CD4-positive, alpha-beta T cell treated with Interleukin-12 subunit alpha and Interleukin-12 subunit beta, for 1 hour (primary cell): Measurements from ENCODE around the gene ELOVL7.
"Not testable (repeated sequence)": the region's sequence is repeated elsewhere in the genome, so short reads cannot be mapped to it uniquely, and the experiment has no call there.

Experiments
- DNase-seq: peaks from one replicate; pipeline ENCODE4 v3.0.0-alpha.2; 2020

The ELOVL7 gene

DNA sequence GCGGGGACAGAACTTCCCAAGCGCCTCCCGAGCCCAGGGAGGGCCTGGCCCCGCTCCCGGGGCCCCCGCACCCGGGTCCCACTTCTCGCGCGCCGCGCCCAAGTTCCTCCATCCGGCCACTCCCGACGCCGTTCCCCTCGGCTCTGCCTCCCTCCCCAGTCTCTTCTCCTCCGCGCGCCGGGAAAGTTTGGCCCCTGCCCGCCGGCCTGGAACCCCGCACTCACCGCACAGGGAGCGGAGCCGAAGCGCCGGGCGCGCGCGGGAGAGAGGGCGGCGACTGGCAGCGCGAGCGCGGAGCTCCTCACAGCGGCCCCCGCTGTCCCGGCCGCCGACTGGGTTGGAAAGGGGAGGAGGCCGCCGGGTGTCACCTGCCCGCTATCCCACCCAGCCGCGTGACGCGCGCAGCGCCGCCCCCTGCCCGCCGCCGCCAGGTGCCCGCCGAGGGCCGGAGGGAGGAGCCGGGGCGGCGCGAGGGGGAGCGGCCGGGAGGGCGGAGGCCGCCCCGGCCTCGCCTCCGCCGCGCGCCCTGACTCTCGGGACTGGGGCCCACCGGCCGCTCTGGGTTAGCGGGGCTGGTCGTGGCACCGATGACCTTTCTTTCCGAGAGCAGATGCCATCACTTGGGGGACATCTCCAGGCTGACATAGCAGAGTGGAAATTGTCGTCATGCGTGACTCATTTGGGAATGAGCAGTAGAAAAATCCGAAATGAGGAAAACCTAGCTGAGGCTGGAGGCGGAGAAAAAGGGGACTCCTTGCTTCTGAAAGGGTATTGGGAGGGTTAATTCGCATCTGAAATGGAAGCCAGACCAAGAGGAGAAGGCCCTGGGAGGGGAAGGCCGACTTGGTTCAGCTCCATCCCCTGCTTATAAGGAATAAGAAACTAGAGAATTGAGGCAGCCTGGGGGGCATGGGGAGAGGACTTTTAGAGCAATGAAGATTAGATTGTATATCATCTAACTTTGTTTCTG lies at the start of gene ELOVL7:
ELOVL7 (minus strand) TSS at position 334 of the 970 bp plus-strand sequence. CDS start 56,872 bp downstream, outside the sequence.
- no peak for DNase-seq

DNA sequence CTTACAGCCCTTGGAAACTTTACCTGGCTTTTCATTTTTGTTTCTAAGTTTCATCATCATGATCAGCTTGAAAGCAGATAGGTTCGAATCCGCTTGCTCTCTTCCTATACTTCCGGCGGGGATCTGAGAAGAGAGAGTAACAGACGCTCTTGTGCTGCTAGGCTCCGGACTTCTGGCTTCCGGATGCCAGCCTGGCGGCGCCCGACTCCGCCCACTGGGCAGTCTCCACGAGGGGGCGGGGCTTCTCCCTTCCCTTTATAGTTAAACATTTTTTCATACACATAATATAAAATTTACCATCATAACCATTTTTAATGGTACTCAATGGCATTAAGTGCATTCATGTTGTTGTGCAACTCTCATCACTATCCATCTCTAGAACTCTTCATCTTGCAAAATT lies 49.5 kb upstream of the ELOVL7 start:
- DNase-seq = no peak

DNA sequence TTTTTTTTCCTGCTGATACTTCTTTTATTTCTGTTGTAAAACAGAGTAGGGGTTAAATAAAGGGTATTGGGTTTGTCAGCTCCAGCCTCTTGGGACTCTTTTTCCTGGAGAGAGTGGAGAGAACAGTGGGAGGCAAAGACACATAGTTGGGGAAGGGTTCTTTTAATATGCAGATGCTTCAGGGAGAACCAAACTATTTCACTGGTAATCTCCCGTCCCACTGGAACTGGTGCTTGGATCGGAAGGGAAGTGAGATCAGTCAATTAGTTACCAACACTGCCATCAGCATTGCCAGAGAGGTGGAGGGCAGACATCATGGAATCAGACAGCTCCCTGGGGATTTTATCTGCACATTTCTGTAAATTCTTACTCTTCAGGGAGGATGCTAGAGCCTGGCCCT lies 47.6 kb upstream of the ELOVL7 start:
- no peak for DNase-seq

DNA sequence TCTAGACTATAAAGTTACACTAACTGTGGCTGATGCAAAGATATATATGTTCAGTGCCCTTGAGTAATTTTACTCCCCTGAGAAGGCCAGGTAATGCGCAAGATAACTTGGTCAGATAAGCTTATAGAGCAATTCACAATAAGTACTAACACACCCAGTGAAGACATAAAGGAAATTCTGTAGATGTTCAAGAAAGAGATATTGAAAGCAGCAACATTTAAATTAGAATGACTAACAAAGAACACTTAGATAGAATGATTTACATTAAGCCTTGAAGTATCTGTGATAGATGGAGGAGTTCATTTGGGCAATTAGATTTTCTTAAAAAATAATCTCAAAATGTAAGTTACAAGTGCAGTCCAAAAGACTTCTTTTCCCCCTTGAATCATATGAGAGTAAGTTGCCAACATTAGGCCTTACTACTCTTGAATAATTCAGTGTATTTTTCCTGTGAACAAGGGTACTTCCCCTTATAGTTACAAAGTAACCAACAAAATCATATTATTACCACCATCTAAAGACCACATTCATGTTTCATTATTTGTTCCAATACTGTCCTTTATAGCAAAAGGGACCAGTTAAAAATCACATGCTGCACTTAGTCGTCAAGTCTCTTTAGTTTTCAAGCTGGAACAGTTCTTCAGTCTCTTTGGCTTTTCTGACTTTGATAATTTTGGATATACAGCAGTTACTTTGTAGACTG lies 44.4 kb upstream of the ELOVL7 start:
- no peak for DNase-seq

DNA sequence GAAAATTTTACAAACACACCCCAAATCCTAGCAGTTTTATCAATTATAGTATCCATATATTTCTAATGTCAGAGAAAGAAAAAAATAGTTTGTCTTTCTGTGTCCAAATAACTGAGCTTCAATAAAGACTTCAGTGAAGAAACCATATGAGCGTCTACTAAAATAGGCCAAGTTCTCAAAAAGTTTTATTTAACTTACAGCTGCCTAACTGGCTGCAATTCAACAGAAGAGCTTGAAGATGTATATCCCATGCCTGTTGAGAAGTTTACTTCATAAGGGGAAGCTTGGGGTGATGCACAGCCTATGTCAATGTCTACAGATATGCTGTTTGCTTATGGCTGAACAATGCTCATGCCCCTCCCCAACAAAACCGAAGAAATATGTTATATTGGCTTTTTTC lies 43.7 kb upstream of the ELOVL7 start:
- no peak for DNase-seq

DNA sequence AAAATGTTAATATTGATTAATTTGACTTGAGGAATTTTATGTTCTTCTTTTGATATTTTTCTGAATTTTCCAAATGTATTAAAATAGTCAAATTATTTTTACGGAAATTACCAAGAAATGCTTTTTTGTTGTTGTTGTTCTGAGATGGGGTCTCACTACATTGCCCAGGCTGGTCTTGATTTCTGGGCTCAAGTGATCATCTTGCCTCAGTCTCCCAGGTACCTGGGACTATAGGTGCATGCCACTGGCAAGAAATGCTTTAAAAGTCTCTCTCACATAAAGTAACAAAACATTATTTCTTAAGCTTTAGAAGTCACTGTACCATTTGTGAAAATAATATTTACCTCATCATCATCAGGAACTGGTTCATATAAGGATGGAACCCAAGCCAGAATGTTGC lies 43.0 kb upstream of the ELOVL7 start:
- DNase-seq = no peak

DNA sequence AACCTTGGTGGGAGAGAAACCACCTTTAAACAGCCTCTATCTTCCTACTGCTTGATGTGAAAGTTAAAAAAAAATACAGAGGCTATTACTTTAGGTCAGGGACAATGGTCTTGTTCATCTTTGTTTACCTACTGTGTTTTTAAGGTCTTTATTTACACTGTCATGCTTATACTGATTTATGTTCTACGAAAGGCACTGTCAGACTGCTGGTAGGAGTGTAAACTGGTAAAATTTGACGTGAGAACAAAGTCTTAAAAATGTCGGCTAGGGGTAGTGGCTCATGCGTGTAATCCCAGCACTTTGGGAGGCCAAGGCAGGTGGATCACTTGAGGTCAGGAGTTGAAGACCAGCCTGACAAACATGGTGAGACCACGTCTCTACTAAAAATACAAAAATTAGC lies 42.1 kb upstream of the ELOVL7 start:
- DNase-seq = no peak

DNA sequence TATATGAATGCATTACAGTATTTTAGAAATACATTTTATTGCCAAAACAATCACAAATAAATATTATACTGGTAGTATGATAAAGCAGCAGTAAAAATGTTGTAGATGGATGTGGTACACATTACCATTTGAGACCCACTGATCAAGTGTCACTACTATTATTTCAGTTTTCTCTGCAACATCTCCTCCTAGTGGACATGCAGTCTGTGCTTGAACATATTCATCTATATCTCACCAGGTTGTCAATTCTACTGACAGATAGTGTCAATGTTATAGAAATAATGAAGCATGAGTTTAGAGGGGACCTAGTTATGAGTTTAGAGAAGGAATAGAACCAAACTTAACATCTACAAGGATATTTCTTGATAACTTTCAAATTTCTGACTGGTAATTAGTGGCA lies 39.2 kb upstream of the ELOVL7 start:
- DNase-seq = no peak

DNA sequence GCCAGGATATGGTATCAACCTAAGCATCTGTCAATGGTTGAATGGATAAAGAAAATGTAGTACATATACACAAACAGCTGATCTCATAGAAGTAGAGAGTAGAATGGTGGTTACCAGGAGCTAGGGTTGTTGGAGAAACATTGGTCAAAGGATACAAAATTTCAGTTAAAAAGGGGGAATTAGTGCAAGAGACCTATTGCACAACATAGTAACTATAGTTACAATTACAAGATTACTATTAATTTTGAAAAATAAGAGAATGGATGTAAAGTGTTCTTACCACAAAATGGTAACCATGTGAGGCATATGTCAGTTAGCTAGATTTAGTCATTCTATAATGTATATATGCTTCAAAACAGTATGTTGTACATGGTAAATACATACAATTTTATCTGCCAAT lies 28.8 kb upstream of the ELOVL7 start:
- no peak for DNase-seq

DNA sequence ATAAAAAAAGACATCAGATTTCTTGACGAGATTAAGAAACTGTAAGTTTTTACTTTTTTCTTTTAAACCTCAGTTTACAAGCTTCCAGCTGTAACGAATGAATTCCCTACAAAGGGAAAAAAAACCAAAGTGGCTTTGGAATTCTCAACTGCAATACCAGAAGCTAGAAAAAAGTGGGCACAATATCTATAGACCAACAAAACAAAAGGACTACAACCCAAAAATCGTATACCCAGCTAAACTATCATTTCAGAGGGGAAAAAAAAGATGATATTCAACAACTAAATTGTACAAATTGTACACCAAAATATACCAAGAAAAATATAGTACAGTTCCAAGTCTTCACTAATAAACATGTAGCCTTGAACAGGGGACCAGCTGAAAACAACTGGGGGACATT lies 26.8 kb upstream of the ELOVL7 start:
- no peak for DNase-seq

DNA sequence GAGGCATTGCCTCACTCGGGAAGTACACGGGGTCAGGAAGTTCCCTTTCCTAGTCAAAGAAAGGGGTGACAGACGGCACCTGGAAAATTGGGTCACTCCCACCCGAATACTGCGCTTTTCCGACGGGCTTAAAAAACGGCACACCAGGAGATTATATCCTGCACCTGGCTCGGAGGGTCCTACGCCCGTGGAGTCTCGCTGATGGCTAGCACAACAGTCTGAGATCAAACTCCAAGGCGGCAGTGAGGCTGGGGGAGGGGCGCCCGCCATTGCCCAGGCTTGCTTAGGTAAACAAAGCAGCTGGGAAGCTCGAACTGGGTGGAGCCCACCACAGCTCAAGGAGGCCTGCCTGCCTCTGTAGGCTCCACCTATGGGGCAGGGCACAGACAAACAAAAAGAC lies 16.5 kb upstream of the ELOVL7 start:
- not testable (repeated sequence) for DNase-seq

DNA sequence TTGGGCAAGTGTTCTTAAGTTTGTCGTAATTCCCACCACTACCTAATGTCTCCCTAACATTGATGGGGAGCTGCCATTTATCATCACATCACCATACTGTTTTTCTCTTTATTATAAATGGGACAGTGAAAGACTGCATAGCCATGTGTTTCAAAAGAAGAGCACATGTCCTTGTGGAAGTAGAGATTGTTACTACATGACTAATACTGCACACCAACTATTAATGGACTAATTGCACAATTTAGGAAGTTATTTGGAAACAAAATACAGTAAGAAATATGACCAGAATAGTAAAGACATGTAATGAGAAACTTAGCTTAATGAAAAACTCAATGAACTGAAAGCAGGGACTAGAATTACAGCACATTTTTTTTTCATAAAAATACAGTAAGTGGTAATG lies 12.0 kb upstream of the ELOVL7 start:
- DNase-seq = no peak

DNA sequence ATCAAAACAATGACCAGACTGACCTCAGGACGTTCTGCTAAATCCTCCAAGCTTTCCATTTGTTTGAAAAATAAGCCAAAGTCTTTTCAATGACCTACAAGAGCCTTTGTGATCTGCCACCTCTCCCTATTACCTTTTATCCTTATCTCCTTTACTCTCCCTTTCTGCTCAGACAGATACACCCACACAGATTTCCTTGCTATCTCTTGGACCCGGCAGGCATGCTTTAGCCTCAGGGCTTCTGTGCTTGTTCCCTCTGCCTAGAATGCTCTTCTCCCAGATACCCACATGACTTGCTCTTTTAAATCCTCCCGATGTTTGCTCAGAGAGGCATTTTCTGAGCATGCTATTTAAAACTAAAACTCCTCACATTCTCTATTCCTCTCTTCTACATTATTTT lies 8.9 kb upstream of the ELOVL7 start:
- no peak for DNase-seq

DNA sequence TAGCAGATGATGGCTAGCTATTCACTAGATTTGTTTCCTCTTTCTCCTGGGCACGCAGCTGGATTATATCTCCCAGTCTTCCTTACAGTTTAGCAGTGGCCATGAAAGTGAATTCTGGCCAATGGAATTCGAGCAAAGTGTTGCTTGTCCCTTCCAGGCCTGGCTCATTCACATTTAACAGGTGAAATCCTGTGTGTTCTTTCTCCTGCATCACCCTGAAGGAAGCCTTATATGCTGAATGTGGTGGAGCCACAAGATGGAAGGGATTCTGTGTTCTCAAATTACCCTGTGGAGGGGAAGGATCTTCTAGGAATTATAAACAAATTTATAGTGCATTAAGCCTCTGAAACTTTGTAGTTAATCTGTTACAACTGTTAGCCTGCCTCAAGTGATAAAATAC lies 8.2 kb upstream of the ELOVL7 start:
- DNase-seq = no peak

DNA sequence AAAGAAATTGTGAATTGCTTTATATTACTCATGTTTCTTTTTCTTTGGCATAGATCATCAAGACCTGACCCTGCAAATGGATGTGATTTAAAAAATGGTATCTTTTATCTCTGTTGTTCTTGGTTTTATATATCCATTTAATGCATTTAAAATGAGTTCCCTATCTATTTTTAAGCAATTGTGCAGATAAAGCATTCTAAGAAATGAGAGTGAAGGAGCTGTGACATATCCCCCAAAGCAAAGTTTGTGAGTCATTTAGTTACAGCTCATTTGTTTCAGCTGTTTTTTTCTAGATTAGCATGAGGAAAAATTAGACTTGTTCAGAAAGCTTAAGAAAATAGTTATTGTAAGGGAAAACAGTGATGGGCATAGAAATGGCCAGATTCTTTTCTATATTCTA lies 7.6 kb upstream of the ELOVL7 start:
- no peak for DNase-seq

DNA sequence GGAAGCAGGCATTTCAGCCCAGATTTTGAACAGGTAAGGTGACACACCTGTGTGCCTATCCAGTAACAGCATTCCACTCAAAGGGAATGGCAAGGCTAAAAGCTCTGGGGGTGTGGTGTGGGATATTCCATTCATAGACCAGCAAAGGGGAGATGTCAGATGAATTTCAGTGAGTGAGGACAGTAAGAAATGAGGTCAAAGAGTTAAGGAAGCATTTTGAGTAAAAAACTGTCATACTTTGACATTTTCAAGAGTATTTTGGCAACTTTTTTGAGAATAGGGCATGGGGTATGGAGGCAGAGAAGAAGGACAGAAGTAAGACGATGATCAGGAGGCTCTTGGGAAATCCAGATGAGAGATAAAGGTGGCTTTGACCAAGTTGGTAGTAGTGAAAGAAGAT lies 2.2 kb upstream of the ELOVL7 start:
- no peak for DNase-seq

DNA sequence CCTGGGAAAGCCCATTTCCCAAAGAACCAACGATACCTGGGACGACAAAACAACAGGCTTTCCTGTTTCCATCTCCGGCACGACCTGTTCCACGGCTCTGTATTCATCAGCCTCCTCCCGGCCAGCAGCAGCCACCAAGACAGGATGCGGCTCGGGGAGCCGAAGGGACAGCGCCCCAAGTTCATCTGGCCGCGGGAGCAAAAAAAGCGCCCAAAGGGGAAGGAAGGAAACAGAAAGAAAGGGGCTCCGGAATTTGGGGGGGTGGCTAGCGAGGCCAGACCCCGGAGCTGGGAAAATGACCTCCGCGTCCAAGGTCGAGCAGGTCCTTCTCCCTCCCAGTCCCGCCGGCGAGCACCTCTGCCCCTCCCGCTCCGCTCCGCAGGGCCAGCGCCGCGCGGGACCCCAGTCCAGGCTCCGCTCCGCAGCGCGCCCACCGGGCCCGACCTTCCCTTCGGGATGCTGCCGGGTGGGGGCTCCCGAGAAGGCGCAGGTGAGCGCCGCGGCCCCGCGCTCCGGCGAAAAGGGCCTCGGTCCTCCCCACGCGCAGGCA lies 608 bp downstream of the ELOVL7 start:
- no peak for DNase-seq

DNA sequence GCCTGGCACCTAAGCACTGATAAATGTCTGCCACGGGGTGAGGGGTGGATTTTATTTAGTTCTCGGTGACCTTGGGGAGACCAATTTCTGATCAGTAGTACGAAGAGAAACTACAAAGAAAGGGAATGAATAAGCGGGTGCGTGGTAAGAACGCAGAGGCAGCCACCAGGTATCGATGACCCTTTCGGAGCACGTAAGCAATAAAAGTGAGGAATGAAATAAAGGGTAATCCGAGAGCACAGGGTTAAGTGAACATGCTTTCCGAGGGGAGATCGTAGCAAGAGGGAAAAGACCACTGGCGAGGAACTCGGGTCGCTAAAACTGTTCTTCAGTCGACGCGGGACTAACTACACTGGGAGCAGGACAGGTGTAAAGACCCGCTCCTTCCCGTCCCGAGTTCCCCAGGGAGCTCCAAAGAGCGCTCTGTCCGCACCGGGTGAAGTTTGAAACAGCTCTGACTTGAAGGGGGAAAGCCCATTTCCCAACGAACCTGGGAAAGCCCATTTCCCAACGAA lies 1.1 kb downstream of the ELOVL7 start:
- DNase-seq = no peak

DNA sequence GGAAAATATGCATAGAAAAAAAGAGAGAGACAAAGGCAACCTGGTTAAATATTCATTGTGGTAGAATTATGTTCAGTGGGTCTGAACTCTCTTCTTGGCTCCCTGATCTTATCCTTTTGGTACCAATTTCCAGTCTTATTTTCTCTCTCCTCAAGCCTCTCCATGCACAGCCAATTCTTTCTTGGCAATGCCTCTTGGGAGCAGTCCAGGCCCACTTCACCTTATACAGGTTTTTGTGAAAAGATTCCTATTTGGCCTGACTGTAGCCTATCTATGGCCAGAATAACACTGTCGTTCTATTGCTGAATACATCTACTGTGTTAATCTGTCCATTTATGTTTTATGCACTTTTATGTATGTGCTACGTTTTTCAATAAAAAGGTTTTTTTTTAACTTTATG lies 2.7 kb downstream of the ELOVL7 start:
- no peak for DNase-seq

DNA sequence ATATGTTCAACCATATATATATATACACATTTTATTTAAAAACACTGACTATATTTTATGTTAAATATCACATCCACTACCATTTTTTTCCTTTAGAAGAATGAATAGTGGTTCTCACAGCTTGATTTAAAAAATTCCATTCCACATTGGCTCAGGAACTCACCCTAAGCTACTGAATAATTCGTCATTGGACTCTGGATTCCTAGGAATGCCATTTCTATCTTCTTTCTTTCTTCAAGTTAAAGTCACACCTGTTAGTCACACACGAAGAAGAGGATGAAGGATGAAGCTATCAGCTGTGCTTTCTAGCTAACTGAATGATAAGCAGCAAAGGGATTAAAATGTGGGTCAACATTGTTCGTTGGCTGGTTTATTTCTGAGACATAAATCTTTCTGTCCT lies 7.9 kb downstream of the ELOVL7 start:
- DNase-seq = no peak

DNA sequence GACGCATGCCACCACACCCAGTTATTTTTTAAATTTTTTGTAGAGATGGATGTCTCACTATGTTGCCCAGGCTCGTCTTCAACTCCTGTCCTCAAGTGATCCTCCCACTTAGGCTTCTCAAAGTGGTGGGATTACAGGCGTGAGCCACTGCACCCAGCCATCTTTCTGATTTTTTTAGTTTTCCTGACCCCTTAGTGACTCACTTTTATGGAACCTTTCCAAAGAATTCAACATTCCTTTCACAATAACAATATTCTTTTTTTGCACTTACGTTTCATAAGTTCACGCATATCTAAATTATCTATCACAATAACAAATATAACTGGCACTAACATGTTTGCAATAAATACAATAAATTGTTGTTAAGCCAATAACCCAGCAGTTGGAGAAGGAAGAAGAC lies 8.5 kb downstream of the ELOVL7 start:
- DNase-seq = no peak

DNA sequence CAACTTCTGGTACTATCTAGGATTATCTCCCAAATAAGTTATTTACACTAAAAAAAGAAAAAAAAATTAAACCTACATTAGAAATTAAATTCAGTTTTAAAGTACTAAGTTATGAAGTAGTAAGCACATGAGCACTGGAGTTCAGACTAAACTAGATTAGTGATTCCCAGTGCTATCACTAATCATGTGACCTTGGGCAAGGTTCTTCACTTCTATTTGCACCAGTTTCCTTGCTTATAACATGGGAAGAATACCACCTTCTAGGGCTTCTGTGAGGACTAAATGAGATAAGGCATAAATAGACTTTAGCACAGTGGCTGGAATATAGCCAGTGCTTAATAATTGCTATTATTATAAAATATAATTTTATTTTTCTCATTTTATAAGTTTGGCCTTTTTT lies 10.5 kb downstream of the ELOVL7 start:
- DNase-seq = no peak

DNA sequence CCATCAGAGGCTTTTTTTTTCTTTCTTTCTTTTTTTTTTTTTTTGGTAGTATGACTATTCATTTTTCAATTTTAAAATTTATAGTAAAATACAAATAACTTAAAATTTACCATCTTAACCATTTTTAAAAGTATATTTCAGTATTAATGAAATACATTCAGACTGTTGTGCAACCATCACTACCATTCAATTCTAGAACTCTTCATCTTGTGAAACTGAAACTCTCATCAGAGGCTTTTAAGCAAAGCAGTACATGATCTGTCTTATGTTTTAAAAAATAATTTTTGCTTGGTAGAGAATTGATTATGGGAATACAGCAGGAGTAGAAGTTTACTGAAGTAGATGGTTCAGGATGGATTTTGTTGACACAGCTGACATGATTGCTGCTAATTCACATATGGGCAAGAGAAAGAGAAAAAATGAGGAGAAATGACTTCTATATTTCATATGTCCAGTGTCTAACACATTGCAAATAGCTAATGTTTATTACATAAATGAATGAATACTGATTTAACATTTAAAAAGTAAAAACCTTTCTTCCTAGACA lies 13.4 kb downstream of the ELOVL7 start:
- no peak for DNase-seq
